HG03378 (cell line): ENCODE results near the gene FCER1A.

Source experiments
- ATAC-seq: cut with Tn5 transposase; IDR thresholded peaks from one replicate; pipeline ENCODE4 v1.9.1; 2021; ENCODE audit warnings: mild to moderate bottlenecking, moderate library complexity; ENCODE audit not compliant: unreplicated experiment

The FCER1A gene

DNA sequence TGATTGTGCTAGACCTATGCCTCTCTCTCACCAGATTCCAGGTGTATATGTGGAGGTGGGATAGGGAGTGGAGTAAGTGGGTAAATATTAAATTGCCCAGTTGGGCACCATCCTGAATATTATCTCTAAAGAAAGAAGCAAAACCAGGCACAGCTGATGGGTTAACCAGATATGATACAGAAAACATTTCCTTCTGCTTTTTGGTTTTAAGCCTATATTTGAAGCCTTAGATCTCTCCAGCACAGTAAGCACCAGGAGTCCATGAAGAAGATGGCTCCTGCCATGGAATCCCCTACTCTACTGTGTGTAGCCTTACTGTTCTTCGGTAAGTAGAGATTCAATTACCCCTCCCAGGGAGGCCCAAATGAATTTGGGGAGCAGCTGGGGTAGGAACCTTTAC lies at the start of gene FCER1A:
TSS of gene FCER1A (plus strand) at position 242 of the 400 bp plus-strand sequence. CDS start at position 271, 29 bp downstream.
- ATAC-seq, result no peak

DNA sequence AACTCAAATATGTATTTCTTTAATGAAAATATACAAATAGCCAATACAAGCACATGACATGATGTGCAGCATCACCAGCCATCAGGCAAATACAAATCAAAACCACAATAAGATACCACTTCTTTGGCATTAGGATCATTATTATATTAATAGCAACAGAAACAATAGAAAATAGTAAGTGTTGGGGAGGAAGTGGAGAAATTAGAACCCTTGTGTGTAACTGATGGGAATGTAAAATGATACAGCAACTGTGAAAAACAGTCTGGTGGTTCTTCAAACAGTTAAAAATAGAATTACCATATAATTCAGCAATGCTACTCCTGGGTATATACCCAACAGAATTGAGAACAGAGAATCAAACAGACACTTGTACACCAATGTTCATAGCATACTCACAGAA lies 40.8 kb upstream of the FCER1A start:
- ATAC-seq, result no peak

DNA sequence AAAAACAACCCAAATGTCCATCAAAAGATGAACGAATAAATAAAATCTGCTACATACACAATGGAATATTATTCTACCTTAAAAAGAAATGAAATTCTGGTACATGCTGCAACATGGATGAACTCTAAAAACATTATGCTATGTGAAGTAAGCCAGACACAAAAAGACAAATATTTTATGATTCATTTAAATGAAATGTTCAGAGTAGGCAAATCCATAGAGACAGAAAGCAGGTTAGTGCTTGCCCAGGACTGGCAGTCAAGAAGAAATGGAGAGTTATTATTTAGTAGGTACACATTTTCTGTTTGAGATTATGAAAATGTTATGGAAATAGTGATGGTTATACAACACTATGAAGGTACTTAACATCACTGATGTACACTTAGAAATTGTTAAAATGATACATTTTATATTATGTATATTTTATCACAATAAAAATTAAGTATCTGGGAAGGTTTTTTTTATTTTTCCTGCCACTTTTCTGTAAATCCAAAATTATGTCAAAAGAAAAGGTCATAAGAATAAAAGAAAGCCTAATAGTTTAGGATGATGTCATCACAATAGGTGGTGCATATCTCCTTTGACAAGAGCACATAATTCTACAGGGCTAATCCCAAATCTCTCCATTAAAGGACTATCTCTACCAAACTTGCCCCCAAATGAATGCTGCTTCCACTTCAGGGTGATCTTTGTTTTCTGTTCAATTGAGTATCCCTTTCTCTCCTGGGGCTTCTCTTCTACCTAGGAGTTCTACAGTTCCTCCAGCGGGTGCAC lies 40.2 kb upstream of the FCER1A start:
- ATAC-seq, result no peak

DNA sequence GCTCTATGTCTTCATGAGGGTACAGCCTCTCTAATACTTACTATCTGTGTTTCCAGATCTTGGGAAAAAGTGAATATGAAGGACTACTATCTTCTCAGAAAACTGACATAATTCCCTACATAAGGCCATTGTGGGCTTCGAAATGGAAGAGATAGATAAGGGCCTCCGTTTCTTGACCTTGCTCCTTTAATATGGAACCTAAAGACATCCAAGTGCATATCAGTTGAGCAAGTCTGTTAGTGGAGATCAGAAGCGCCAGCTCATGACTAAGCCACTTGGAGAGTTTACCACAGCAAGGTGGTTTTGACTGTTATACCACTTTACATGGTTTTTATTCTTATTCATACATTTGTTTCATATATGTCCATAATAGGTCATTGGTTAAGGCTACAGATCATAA lies 35.3 kb upstream of the FCER1A start:
- ATAC-seq, result no peak

DNA sequence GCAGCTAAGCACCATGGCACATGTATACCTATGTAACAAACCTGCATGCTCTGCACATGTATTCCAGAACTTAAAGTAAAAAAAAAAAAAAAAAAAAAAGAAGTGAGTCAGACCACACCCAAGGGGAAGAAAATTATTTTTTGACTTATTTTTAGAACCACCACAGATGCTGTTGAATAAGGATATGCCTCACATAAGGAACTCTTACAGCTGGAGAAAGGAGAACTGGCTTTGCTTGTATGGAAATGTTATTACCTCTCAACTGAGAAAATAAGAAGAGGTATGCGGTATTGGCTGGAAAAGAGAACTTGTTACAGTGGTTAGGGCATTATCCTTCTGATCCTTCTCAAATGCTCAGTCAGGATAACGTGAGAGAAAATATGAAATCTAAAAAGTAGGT lies 27.5 kb upstream of the FCER1A start:
- ATAC-seq, result no peak

GRCh38 chr1:159275891-159276290 lies 26.2 kb upstream of the FCER1A start:
- ATAC-seq, result no peak

DNA sequence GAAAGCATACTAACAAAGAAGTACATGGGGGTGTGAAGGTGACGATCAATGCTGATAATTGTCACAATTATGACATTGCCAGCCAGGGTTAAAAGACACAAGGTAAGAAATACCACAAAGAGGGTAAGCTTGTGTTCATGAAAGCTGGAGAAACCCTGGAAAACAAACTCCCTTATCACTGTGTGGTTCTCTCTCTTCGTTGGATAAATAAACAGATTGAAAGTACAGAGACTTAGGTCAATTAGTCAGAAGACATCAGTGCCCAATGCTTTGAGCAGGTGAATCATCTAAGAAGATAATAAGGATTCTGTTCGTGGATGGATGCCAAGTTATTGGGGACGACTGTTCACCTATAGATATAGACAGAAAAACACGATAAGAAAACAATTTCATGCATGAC lies 22.4 kb upstream of the FCER1A start:
- no peak for ATAC-seq

GRCh38 chr1:159282118-159282517 lies 20.0 kb upstream of the FCER1A start:
- ATAC-seq, result no peak

GRCh38 chr1:159289060-159289459 lies 13.1 kb upstream of the FCER1A start:
- no peak for ATAC-seq

- no peak for ATAC-seq
Measured at GRCh38 chr1:159291424-159291823, 10.7 kb upstream of the FCER1A start.

DNA sequence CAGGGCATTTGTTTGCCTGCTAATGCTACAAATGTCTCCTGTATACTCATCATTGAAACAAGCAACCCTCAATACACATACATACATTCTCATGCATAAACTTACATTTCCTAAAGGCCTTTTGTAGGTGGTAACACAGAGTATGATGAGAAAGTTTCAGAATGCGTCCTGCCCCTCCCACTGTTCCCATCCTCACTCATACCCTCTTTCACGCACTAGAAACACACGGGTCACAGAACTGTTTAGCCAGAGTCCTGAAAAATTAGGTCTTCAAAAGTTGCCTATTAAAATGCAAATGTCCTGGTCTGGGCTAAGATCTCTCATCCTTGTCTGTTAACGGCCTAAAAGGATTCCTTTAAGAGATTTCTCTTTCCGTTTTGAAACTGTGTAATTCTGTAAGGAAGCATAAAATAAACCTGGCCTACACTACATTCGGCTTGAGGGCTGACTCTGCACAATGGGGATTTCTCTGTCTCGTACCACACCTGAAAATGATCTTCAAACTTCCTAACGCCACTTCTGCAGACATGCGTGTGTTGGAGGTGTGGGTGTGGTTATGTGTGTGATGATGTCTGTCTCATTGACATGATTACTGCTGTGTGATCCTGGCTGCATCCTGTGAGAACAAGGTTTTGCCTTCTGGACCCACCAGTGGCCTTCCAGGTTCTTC lies 5.3 kb upstream of the FCER1A start:
- no peak for ATAC-seq

DNA sequence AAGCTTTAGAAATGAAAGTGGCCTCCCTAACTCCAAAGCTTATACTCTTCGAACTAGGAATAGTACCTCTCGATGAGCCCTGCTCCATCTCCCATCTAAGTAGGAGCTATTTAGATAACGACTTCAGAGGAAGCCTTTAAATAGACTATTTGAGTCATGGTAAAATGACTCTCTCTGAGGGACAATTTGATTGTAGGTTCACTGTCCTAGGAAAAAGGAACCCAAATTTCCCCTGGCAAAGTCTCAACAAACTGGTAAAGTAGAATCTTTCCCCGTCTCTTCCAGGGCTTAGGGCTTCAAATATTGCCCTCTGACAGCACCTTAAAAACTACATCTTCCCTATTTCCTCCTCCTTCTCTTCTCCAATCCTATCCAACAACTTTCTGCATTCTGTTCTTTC lies 2.0 kb upstream of the FCER1A start:
- no peak for ATAC-seq

DNA sequence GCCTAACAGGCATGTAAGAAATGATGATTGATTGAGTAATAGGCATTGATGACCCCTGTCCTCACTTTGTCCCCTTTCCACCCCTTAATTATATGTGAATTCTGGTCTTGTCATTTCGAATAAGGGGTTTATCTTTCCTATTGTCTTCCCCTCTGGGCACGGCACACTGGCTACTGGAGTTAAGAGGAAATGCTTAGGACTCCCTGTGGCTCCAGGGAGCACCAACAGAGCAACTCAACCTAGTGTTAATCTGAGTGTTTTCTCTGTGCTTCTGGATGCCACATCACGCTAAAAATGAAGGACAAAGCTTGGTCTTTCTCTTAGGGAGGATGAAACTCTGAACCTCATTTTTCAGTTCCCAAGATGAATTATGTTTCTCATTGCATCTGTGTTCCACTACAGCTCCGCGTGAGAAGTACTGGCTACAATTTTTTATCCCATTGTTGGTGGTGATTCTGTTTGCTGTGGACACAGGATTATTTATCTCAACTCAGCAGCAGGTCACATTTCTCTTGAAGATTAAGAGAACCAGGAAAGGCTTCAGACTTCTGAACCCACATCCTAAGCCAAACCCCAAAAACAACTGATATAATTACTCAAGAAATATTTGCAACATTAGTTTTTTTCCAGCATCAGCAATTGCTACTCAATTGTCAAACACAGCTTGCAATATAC lies 5.3 kb downstream of the FCER1A start:
- no peak for ATAC-seq

GRCh38 chr1:159311679-159312078 lies 9.5 kb downstream of the FCER1A start:
- no peak for ATAC-seq

DNA sequence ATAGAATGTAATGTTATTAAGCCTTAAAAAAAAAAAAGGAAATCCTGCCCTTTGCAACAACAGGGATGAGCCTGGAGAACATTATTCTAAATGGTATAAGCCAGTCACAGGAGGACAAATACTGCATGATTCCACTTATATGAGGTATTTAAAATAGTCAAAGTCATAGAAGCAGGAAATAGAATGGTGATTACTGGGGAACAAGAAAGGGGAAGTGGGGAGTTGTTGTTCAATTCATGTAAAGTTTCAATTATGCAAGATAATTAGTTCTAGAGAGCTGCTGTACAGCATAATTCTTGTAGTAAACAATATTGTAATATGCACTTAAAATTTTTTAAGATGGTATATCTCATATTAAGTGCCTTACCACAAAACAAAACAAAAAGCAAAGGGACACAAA lies 13.2 kb downstream of the FCER1A start:
- ATAC-seq, result no peak

DNA sequence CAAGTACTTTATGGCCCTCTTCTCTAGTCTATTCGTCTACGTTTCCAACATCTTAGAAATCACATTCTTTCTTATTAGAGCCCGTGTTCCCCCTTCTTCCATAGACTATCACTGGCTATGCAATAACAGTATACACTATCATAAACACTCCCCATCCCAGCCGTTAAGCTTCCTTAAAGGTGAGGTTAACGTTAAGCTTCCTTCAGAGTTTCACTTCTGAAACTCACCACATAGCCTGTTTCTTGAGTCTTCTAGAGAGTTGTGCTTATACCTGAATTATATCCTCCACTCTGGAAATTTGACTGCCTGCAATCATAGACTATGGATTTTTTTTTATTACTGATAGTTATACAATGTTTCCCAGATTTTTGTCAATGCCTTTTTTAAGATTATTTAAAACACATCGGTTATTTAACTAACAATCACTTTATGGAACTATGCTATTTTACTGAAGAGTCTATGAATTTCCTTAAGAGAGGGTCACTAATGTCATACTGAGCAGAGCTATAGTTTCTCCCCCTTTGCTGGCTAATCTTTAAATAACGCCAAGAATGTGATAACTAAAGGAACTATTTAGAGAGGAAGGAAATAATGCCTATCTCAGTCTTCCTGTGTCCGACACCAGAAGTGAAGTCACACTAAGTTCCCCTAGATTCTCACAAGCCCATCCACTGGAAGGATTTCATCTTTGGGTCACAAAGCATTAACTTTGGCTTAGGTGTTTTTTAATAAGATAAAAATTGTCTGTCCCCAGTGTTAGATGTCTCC lies 16.8 kb downstream of the FCER1A start:
- no peak for ATAC-seq

- ATAC-seq, result no peak
Measured at GRCh38 chr1:159334797-159335196, 32.7 kb downstream of the FCER1A start.

DNA sequence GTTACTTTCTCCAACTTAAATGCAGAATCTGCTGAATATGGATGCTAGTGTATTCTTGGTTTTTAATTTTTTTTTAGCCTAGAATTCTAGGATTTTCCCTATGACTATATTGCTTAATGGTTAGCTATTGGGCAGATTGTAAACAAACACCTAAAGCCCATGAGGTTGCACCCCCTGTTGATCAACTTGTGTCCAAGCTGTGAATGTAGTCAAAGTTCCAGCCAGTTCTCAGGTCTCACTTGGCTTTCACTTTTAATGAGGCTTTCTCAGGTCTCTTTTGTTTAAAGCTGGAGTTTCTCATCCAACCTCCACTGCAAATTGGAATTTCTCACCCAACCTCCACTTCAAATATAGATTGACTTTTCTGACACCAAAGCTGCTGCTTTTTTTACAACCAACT lies 35.9 kb downstream of the FCER1A start:
- ATAC-seq, result no peak

DNA sequence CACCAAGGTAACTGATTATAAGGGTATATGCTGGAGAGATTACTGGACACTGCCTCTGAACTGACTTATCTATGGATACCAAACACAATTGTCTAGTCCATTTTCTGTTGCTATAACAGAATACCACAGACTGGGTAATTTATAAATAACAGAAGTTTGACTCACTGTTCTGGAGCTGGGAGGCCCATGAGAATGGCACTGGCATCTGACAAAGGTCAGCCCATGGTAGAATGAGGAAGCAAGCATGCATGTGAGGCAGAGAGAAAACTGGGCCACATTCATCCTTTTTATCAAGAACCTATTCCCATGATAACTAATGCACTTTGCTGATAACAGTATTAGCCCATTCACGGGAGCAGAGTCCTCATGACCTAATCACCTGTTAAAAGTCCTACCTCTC lies 37.4 kb downstream of the FCER1A start:
- no peak for ATAC-seq

- ATAC-seq, result no peak
Measured at GRCh38 chr1:159341736-159342135, 39.6 kb downstream of the FCER1A start.

GRCh38 chr1:159342761-159343425 lies 40.8 kb downstream of the FCER1A start:
- ATAC-seq, result no peak
